H1 (cell line): ENCODE measurements around the gene YIF1B. TPM values are rescaled to one million over a fixed set of nuclear protein-coding genes. Genes with fewer than 3 reads are reported as not detected.

Experiments used
- CTCF ChIA-PET: fragments of 300-600 bp; sonication (Branson Sonifier 250); formaldehyde crosslinking; loops from one replicate; lab custom pipeline; 2021; ENCODE audit not compliant: partially characterized antibody; lab: Charles Lee
- POLR2A ChIA-PET: fragments of 300-600 bp; sonication (Branson Sonifier 250); formaldehyde crosslinking; loops from one replicate; lab custom pipeline; 2021; ENCODE audit warnings: inconsistent platforms; ENCODE audit not compliant: partially characterized antibody; lab: Charles Lee
- DNase-seq, 2 experiments: peaks; one replicate each; pipeline versions ENCODE4 v3.0.0 to v3.0.0-alpha.2; 2010 to 2022; ENCODE audit warnings: low spot score in 2 of 2, low read depth in 1 of 2, mixed read lengths in 1 of 2
- FAIRE-seq: peaks from 2 replicates; lab custom pipeline; 2011; peaks lifted over from hg19 to GRCh38; lab: Jason Lieb, UNC
- H2AFZ ChIP-seq: 2 replicates; pipeline ENCODE4 v1.8.1; 2012; ENCODE audit warnings: low read length, inconsistent platforms
- H2AK5ac ChIP-seq: 2 replicates; pipeline ENCODE4 v1.6.1; 2013; ENCODE audit warnings: low read depth, low read length
- H2BK120ac ChIP-seq: replicated peaks from 2 replicates; pipeline ENCODE3; 2013; ENCODE audit warnings: low read depth, low read length, inconsistent platforms
- H2BK12ac ChIP-seq: 2 replicates; pipeline ENCODE4 v1.6.1; 2013; ENCODE audit warnings: low read depth, low read length
- H2BK15ac ChIP-seq: 2 replicates; pipeline ENCODE4 v1.6.1; 2013; ENCODE audit warnings: low read length
- H2BK20ac ChIP-seq: 2 replicates; pipeline ENCODE4 v1.6.1; 2013; ENCODE audit warnings: low read length
- H2BK5ac ChIP-seq: 2 replicates; pipeline ENCODE4 v1.6.1; 2013; ENCODE audit warnings: low read depth, low read length
- H3K14ac ChIP-seq: 2 replicates; pipeline ENCODE4 v1.6.1; 2013; ENCODE audit warnings: inconsistent platforms; ENCODE audit not compliant: insufficient read length
- H3K18ac ChIP-seq: 2 replicates; pipeline ENCODE4 v1.6.1; 2013; ENCODE audit warnings: low read length; ENCODE audit errors: extremely low read depth
- H3K23ac ChIP-seq: 2 replicates; pipeline ENCODE4 v1.6.1; 2013; ENCODE audit warnings: inconsistent platforms; ENCODE audit not compliant: insufficient read length
- H3K23me2 ChIP-seq: 2 replicates; pipeline ENCODE4 v1.6.1; 2013; ENCODE audit warnings: low read depth, low read length
- H3K27ac ChIP-seq: 2 replicates; pipeline ENCODE4 v1.6.1; 2011; ENCODE audit warnings: low read depth, low read length, inconsistent platforms
- H3K27me3 ChIP-seq, 4 experiments: replicated peaks in 1 of 4; 1 replicate in 1 of 4; 2 replicates in 3 of 4; pipeline versions ENCODE4 v1.6.1 to v1.8.1; 2011 to 2013; ENCODE audit warnings: low read length in 3 of 4, mild to moderate bottlenecking in 3 of 4, inconsistent platforms in 2 of 4, mixed read lengths in 2 of 4, moderate library complexity in 1 of 4; ENCODE audit not compliant: control insufficient read depth in 3 of 4, insufficient read depth in 3 of 4; ENCODE audit errors: extremely low read depth in 1 of 4
- H3K36me3 ChIP-seq, 4 experiments: 2 replicates each; pipeline versions ENCODE4 v1.6.1 to v1.8.1; 2011 to 2013; ENCODE audit warnings: mild to moderate bottlenecking in 4 of 4, low read length in 3 of 4, moderate library complexity in 2 of 4, control low read depth in 1 of 4, inconsistent platforms in 1 of 4; ENCODE audit not compliant: insufficient read depth in 4 of 4, control insufficient read depth in 2 of 4
- H3K4ac ChIP-seq: replicated peaks from 2 replicates; pipeline ENCODE3; 2013; ENCODE audit warnings: low read length, low read depth, mixed read lengths, inconsistent platforms; ENCODE audit not compliant: insufficient read length
- H3K4me1 ChIP-seq, 4 experiments: replicated peaks in 1 of 4; 1 replicate in 1 of 4; 2 replicates in 3 of 4; pipeline versions ENCODE4 v1.6.1 to v1.8.1; 2011 to 2013; ENCODE audit warnings: low read length in 3 of 4, inconsistent platforms in 2 of 4, mixed read lengths in 1 of 4; ENCODE audit not compliant: insufficient read depth in 4 of 4, control insufficient read depth in 3 of 4
- H3K4me2 ChIP-seq, 2 experiments: 2 replicates each; pipeline versions ENCODE4 v1.6.1 to v1.8.1; 2011 to 2013; ENCODE audit warnings: low read depth in 2 of 2, low read length in 2 of 2, control low read depth in 1 of 2, inconsistent platforms in 1 of 2, mild to moderate bottlenecking in 1 of 2; ENCODE audit not compliant: insufficient read depth in 1 of 2
- H3K4me3 ChIP-seq, 4 experiments: fragments of 200-600, 300-600 bp in 1 of 4; sonication (generic), shearing (Covaris generic), sonication (Bioruptor Twin) in 1 of 4; 2 replicates each; pipeline versions ENCODE4 v1.5.1 to v1.8.1; 2011 to 2016; ENCODE audit warnings: low read length in 4 of 4, low read depth in 3 of 4, control low read depth in 2 of 4, inconsistent platforms in 2 of 4, mild to moderate bottlenecking in 2 of 4, mixed read lengths in 1 of 4, moderate library complexity in 1 of 4; ENCODE audit not compliant: insufficient read depth in 2 of 4; ENCODE audit errors: extremely low read depth in 1 of 4
- H3K56ac ChIP-seq: replicated peaks from 2 replicates; pipeline ENCODE3; 2013; ENCODE audit warnings: low read depth, mild to moderate bottlenecking, mixed read lengths, low read length, inconsistent platforms; ENCODE audit not compliant: insufficient read length
- H3K79me1 ChIP-seq: 2 replicates; pipeline ENCODE4 v1.6.1; 2013; ENCODE audit warnings: low read depth, low read length, control low read depth
- H3K79me2 ChIP-seq, 2 experiments: 2 replicates each; pipeline versions ENCODE4 v1.6.1 to v1.8.1; 2012 to 2013; ENCODE audit warnings: low read length in 2 of 2, mild to moderate bottlenecking in 2 of 2, inconsistent platforms in 1 of 2; ENCODE audit not compliant: insufficient read depth in 2 of 2, control insufficient read depth in 1 of 2
- H3K9ac ChIP-seq, 4 experiments: replicated peaks in 1 of 4; 1 replicate in 1 of 4; 2 replicates in 3 of 4; pipeline versions ENCODE4 v1.6.1 to v1.8.1; 2011 to 2013; ENCODE audit warnings: low read depth in 3 of 4, low read length in 3 of 4, control low read depth in 2 of 4, mild to moderate bottlenecking in 2 of 4, moderate library complexity in 2 of 4, inconsistent platforms in 1 of 4; ENCODE audit errors: extremely low read depth in 1 of 4
- H3K9me3 ChIP-seq, 2 experiments: 2 replicates each; pipeline versions ENCODE4 v1.6.1 to v1.8.1; 2012 to 2013; ENCODE audit warnings: mild to moderate bottlenecking in 2 of 2, moderate library complexity in 2 of 2, control low read depth in 1 of 2, inconsistent platforms in 1 of 2, low read depth in 1 of 2, low read length in 1 of 2, mixed read lengths in 1 of 2; ENCODE audit not compliant: insufficient read depth in 2 of 2
- H4K20me1 ChIP-seq, 2 experiments: replicated peaks in 1 of 2; 2 replicates each; pipeline versions ENCODE3 to v1.8.1; 2011 to 2013; ENCODE audit warnings: inconsistent platforms in 2 of 2, low read length in 2 of 2, mild to moderate bottlenecking in 1 of 2; ENCODE audit not compliant: insufficient read depth in 2 of 2, control insufficient read depth in 1 of 2
- H4K5ac ChIP-seq: 2 replicates; pipeline ENCODE4 v1.6.1; 2013; ENCODE audit warnings: low read length, low read depth, mixed read lengths, inconsistent platforms; ENCODE audit not compliant: insufficient read length
- H4K8ac ChIP-seq: 2 replicates; pipeline ENCODE4 v1.8.0; 2013; ENCODE audit warnings: mild to moderate bottlenecking, moderate library complexity, low read length, inconsistent platforms; ENCODE audit not compliant: insufficient read depth; ENCODE audit errors: extremely low read depth
- H4K91ac ChIP-seq: replicated peaks from 2 replicates; pipeline ENCODE3; 2013; ENCODE audit warnings: low read length, mixed read lengths, inconsistent platforms; ENCODE audit not compliant: insufficient read length
- GABPA ChIP-seq: IDR thresholded peaks from 2 replicates; pipeline ENCODE4 v1.6.1; 2011; ENCODE audit warnings: mild to moderate bottlenecking, low read length, moderate library complexity, borderline replicate concordance; ENCODE audit not compliant: insufficient read depth
- KDM1A ChIP-seq: fragments of 200-600, 300-600 bp; sonication (generic); IDR thresholded peaks from 2 replicates; pipeline ENCODE4 v1.7.1; 2016; ENCODE audit warnings: mild to moderate bottlenecking, low read length, borderline replicate concordance
- PHF8 ChIP-seq: fragments of 200-600 bp; sonication (generic); conservative IDR thresholded peaks from 2 replicates; pipeline ENCODE4 v1.7.1; 2012; ENCODE audit warnings: low read depth, mild to moderate bottlenecking, inconsistent platforms, low read length, moderate library complexity
- TBP ChIP-seq: IDR thresholded peaks from 2 replicates; pipeline ENCODE4 v1.6.1; 2011; ENCODE audit warnings: low read depth, low read length, improper control_type of control experiment
- TCF12 ChIP-seq: IDR thresholded peaks from 2 replicates; pipeline ENCODE4 v1.6.1; 2011; ENCODE audit warnings: low read depth, mild to moderate bottlenecking, low read length
- WGBS, 2 experiments: shearing (Covaris generic) in 1 of 2; methylation state at CpG; one replicate each; pipeline versions ENCODE4 v1.1.6 to v1.1.7; 2013 to 2015; ENCODE audit warnings: low lambda C conversion rate in 2 of 2, mixed read lengths in 2 of 2, inconsistent platforms in 1 of 2, low coverage in 1 of 2, missing lambda C conversion rate in 1 of 2; ENCODE audit not compliant: insufficient replicate concordance in 2 of 2, insufficient coverage in 1 of 2, insufficient read length in 1 of 2; ENCODE audit errors: extremely low coverage in 1 of 2, missing lambda C conversion rate in 1 of 2; 5-methylcytosine and 5-hydroxymethylcytosine counted together
- polyA plus RNA-seq, 7 experiments: library from polyadenylated mRNA; depleted of rRNA in 3 of 7; stranded (reverse) in 5 of 7; unstranded in 2 of 7; fragments of >200 nt in 5 of 7; fragments of 200-250 nt in 2 of 7; gene quantifications; 1 replicate in 5 of 7; 2 replicates in 1 of 7; 4 replicates in 1 of 7; pipeline versions ENCODE4 v1.2.1 to v1.2.3, GENCODE V29; 2011 to 2013; ENCODE audit warnings: missing spikeins in 2 of 7, mixed read lengths in 2 of 7
- total RNA-seq: library from RNA; stranded (reverse); fragmentation: NEBNext Ultra II Directional; extraction: Animal tissue kit (Norgen Biotek cat#: 25700); gene quantifications from 2 replicates; pipeline ENCODE4 v1.2.1, GENCODE V29; 2021

Gene YIF1B
- total and polyA plus RNA-seq, 2 of the 8 experiments (the other 6 are each of a cell fraction or from before 2014, with no cell fraction given), result 89.6 to 305 TPM

DNA sequence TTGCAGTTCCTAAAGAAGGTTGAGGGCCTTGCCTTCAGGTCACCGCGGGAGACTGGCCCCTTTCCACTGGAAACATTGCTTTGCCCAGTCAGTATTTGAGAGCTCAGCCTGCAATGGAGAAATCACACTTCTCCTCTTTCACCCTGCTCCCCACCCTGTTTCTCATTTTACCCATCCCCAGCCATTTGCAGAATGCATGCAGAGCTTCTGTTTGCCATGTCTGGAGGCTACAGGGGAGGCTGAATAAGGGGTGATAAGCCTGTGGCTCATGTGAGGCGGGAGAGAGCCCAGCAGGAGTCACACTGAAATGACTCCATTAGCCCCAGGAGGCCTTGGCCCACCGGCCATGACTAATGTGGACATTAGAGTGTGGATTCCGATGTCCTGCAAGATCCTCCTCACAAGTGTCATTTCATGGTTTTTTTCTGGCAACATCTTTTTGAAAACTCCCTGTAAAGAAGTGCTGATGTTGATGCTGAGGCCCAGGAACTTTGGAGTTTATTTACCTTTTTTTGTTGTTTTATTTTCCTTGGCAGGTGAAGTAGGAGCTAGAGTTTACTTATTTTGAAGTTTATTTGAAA is 45.1 kb downstream of the YIF1B start:
- Histone ChIP-seq H3K4me2 (0 out of 4 replicates have a peak overlapping the region, but pooled peaks of 1 of the 2 experiments have one; percentile 11), H3K27ac (no peak overlapping the region), H3K14ac (no peak overlapping the region), H2BK15ac (no peak overlapping the region), H2BK12ac (no peak overlapping the region), H3K23me2 (no peaks in the 10 kb centered on the region; the same call in 1 of the 2 replicates), H3K18ac (no peak overlapping the region), H3K4me3 (no peak overlapping the region), H4K91ac (no peak overlapping the region), H3K4ac (no peak overlapping the region), H4K20me1 (peaks cover 14 to 27% of the 10 kb centered on the region in 2 experiments), H2BK5ac (no peak overlapping the region), H4K8ac (no peak overlapping the region), H4K5ac (no peak overlapping the region), H3K23ac (no peak overlapping the region), H3K4me1 (peaks cover 10 to 23% (median 13%) of the 10 kb centered on the region in 4 experiments), H3K9ac (no peak overlapping the region), H2BK20ac (no peak overlapping the region), H3K79me1 (peaks cover 19% of the 10 kb centered on the region), H3K56ac (no peak overlapping the region), H3K9me3 (no peaks in the 10 kb centered on the region), H2BK120ac (no peak overlapping the region), H3K36me3 (peaks cover 0 to 5% (median 2%) of the 10 kb centered on the region in 4 experiments; a peak in 1 of 8 replicates), H3K27me3 (no peaks in the 10 kb centered on the region), H2AFZ (no peak overlapping the region), H3K79me2 (peaks cover 32 to 96% of the 10 kb centered on the region in 2 experiments), H2AK5ac (no peak overlapping the region)
- DNase-seq (no peak), FAIRE-seq (no peak)
- POLR2A ChIA-PET, result interaction anchor here (1.2 to 2.3 kb wide), 3 partner anchors 10 to 19 kb away, joined by 5 to 7 read pairs (median 7); no protein-coding TSS in a partner anchor
- CTCF ChIA-PET, result interaction anchor here (0.6 to 8.6 kb wide), 13 partner anchors 9 to 45 kb away, joined by 3 to 84 read pairs (median 5); partner anchors contain the start of genes C19orf33 and PPP1R14A
- 86% methylated on average over 5 of the region's 5 CpGs; no CpG with 5 or more reads in 1 of the 2 experiments for WGBS, 2 experiments
- TF ChIP-seq GABPA (no peak), PHF8 (no peak), TBP (no peak), TCF12 (no peak), KDM1A (no peak)
